ENCODE results near the gene SLC43A2.

Gene SLC43A2

GRCh38 chr17:1560858-1561355 lies 67.7 kb downstream of the SLC43A2 start:
- DNase-seq: no peak

DNA sequence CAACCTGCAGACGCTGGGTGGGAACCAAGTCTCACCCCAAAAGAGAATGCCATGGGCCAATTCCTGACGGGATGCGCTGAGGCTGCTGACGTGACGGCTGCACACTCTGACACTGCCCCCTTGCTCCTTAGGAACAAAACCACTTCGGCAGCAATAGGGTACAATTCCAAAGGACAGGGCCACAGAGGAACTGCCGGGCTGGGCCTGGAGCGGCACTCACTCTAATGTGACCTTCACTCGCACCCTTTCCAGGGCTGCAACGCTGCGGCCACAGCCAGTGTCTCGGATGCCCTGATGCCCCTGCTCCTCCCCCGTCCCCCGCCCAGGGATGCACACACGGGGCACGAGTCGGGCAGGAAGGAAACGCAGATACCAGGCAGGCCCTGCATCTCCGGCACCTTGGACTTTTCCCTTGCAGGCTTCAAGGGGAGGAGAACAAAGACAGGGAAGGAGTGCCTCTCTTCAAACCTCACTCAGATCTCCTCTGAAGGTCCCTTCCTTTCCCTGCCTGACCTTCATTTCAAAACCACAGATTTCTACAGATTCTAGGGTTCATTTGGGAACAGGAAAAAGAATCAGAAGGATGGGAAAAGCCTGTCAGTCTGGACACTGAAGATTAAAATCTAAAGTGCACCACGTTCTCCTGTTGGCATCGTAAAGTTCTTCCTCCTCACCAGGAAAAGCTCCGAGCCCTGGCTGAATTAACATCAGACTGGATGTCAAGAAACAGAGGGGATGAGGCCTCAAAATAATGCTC lies 68.4 kb downstream of the SLC43A2 start:
- DNase-seq: no peak

DNA sequence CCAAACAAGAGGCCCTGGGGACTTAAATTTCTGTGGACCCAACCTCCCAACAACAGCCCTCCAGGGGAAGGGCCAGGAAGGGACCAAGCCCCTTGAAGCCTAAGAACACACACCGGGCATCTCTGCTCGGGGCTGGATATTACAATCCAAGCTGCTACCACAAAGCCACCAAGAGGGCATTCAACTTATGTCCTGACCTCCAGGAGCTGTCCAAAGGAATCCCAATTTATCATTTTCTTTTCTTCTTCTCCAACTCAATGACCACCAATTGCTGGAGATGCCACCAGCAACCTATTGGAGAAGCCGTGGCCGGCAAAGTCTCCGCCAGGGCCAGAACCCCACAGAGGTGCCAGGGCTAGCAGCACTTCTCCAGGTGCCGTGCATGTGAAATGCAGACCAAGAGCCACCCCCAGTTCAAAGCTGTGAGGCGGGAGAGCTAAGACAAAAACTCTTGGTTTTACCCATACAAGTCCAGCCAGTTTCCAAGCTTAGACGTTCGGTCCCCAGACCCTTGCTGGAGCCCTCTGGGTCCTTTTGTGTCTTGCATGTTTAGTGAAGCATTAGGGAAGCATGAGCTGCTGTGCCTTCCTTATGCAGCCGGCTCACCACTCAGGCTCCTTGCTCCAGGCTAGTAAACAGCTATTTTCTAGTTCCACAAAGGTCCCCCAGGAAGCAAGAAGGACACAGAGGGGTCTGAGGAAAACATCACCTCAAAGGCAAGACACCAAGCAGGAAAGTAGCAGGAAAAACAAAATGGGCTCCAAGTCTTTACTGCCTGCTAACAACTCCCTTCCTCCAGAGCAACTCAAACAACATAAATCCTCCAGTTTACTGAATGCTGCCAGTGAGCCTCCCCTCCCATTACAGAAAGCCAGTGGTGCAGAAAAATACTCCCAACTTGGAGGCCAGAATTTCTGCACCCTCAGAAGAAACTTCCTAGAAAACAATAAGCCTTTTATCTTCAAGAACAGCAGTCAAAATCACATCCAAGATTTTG lies 69.3 kb downstream of the SLC43A2 start:
- no peak for DNase-seq

DNA sequence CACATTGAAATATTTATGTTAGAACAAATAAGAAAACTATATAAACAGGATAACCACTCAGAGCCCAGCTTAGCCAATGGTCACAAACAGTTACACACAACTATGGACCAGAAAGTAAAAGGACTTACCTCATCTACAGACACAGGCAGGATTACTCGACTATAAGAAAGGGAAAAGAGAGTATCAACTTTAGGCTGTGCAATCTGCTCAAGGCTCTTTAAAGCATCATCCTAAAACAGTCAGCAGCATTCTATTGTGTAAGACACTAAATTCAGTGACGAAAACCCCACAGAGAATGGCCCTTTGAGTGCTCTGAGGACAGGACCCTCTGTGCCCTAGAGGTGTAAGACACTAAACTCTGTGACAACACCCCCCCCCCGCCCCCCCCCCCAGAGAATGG lies 70.2 kb downstream of the SLC43A2 start:
- DNase-seq: no peak

DNA sequence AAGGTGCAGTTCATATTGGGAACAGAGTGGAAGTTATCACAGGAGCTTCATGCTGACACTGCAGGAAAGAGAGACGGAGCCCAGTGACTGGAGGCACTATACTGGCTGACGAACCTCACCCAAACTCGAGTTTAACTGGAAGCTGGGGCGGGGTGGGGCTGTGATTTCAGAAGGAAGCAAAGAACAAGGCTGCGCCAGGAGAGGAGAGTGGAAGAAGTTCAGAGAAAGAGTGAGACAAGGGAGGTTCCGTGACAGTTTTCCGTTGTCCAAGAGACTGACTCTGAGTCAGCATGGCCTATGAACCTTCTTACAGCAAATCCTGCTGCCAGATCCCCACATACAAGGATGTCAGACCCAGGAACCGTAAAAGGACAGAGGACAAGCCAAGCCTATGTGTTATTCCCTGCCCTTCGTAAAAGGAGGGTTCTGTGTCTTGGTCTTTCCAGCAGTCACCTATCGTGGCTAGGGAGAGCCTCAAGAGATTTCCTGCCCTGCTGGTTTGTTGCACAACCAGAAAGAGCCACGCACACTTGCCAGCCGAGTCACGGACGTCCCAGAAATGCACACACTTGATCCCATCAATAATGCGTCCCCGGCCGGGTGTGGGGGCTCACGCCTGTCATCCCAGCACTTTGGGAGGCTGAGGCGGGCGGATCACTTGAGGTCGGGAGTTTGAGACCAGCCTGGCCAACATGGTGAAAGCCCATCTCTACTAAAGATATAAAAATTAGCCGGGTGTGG lies 71.1 kb downstream of the SLC43A2 start:
- no peak for DNase-seq

DNA sequence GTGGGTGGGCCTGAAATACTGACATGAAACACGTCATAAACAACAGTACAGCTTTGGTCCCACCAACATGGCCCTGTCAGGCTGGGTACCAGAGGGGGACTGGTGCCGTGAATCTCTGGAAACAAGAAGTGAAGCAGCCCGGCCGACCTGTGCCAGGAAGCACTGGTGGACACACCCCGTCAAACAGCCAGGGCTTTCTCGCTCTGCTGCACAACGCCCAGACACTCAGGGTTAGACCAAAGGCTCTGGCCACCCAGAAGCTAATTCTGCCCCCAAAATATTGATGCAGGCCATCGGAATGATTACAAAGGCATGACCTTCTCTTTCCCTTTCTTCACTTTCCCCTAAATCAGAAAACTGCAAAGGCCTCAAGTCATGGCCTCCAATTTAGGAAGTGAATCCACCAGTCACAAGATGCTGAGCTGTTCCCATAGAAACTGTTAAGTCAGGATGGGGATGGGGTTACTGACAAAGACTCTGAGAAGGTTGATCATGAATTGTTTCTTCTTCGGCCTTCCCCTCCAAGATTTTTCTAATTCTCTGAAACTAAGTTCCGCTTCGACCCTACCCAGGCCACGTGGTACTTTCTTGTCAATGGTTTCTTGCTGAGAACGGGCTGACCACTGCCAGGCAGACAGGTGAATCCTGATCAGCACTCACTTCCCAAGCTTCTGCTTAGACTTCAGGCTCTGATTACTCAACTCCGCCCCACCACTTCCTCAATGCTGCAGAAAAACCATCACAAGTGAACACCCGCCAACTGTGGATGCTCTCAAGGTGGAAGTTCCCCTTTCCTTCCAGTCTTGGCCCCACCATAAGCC lies 72.8 kb downstream of the SLC43A2 start:
- DNase-seq: no peak

GRCh38 chr17:1554751-1555540 lies 73.7 kb downstream of the SLC43A2 start:
- no peak for DNase-seq

- no peak for DNase-seq
Measured at GRCh38 chr17:1553354-1554266, 75.0 kb downstream of the SLC43A2 start.

GRCh38 chr17:1552932-1553331 lies 75.7 kb downstream of the SLC43A2 start:
- DNase-seq: no peak

GRCh38 chr17:1551741-1552140 lies 76.9 kb downstream of the SLC43A2 start:
- DNase-seq: no peak

GRCh38 chr17:1548032-1548431 lies 80.6 kb downstream of the SLC43A2 start:
- DNase-seq: no peak

GRCh38 chr17:1546292-1546922 lies 82.2 kb downstream of the SLC43A2 start:
- no peak for DNase-seq

DNA sequence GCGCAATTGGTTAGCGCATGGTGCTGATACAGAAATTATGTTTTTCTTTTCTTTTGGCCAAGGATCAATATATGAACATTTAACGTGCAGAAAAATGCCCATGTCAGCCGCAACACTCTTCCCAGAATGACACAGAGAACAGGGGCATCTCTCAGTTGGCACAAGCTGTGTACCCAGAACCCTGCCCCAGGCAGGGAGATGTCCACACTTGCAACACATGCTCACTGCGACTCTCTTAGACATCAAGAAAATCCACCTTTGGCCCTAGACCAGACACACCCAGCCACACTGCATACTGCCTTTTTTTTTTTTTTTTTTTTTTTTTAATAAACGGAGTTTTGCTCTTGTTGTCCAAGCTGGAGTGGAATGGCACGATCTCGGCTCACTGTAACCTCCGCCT lies 83.0 kb downstream of the SLC43A2 start:
- no peak for DNase-seq

GRCh38 chr17:1542316-1542715 lies 86.3 kb downstream of the SLC43A2 start:
- no peak for DNase-seq

DNA sequence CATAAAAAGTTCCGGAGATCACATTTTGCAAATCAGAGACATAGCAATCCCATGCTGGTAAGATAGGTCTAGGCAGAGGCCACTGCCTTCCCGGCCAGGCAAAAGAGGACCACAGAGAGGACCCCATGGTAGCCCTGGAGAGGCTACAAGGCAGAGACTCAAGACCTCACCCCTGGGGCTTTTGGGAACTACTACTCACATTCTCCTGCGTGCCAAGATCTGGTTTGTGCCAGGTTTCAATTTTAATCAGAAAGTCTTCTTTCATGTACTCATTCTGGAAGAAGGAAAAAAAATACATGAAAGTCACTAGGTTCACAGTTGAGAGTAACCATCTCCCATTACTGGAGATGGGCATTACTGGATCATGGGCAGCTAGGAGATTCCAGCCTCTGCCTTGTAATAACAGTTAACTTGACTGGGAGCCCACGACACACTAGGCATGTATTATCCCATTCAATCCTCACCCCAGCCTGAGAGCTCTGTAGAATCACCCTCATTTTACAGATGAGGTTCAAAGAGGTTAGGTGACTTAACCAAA lies 87.2 kb downstream of the SLC43A2 start:
- no peak for DNase-seq

DNA sequence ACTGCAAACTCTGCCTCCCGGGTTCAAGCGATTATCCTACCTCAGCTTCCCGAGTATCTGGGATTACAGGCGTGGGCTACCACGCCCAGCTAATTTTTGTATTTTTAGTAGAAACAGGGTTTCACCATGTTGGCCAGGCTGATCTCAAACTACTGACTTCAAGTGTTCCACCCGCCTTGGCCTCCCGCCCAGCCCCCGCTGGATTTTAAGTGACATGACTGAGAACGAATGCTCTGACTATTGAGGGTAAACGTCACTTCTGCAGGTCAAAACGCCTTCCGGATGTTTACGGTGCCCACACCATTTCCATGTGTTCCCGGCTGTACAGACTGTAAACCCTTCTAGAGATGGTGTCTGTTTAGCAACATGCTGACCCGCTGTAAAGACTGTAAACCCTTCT lies 88.8 kb downstream of the SLC43A2 start:
- no peak for DNase-seq

GRCh38 chr17:1535737-1536136 lies 92.9 kb downstream of the SLC43A2 start:
- DNase-seq: no peak

DNA sequence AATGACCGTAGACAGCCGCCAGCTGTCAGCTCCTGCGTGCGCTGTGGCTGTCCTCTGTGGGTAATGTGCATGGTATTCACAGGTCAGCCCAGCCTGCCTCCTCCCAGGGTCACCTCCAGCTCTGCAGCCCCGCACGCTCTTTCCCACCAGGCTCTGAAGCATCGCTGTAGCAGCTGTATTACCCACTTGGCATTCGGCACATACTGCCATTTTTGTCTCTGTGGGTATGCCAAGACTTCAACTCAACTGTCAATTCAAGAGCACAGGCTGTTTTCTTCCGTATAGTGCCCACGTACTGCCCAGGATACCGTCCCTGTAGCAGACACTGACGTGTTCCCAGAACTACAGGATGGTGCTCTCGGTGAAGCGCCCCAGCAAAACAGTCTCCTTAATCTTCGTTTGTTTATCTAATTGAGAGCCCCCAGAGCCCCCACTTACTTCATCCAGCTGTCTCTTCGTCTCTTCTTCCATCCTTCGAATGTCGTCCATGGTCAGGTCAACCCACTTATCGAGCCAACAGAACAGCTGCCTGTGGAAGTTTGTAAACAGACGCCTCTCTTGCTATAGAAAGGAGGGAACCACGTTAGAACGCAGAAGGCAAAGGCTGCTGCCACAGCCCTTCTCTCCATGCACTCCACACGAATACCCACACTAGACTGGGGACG lies 94.8 kb downstream of the SLC43A2 start:
- no peak for DNase-seq

Data from stimulated activated CD4-positive, alpha-beta T cell treated with anti-CD3 and anti-CD28 coated beads, Interleukin-4, amount 100 ng/mL, for 24 hours (primary cell).